Measurements from ENCODE around the gene ST3GAL2. TPM values are rescaled to one million over a fixed set of nuclear protein-coding genes. Genes with fewer than 3 reads are reported as not detected.
A peak's percentile ranks its signal among the peaks of the same experiment; 100 is the strongest.

The ST3GAL2 gene
- polyA plus RNA-seq, 2 of the 4 experiments (the other 2 are of a cell fraction): 11.1 to 16.3 TPM

GRCh38 chr16:70454222-70455034, 15.5 kb upstream of the ST3GAL2 start, which contains the start of gene FCSK (continued):
- TF ChIP-seq PHF8 (IDR thresholded peaks at IDR 0.05; ENCODE audit: borderline replicate concordance, low read depth) (0 out of 2 replicates have a peak, but pooled peaks have one; percentile 15), HOXB5 (CRISPR knock-in tag; IDR thresholded peaks at IDR 0.05) (peak; percentile 82), BHLHE40 (IDR thresholded peaks at IDR 0.05; ENCODE audit: low read depth, low read length) (no peak), CEBPB (IDR thresholded peaks at IDR 0.05) (no peak), TP53 (CRISPR knock-in tag; IDR thresholded peaks at IDR 0.05) (no peak), MAX (IDR thresholded peaks at IDR 0.05) (peak; percentile 63), KDM1A (IDR thresholded peaks at IDR 0.05; ENCODE audit: low read depth) (no peak), RAD21 (conservative IDR thresholded peaks at IDR 0.05 in 1 of 2, IDR thresholded peaks at IDR 0.05 in 1 of 2) (0 out of 5 replicates have a peak, but pooled peaks of 1 of the 2 experiments have one; percentile 29), NPAS2 (CRISPR knock-in tag; IDR thresholded peaks at IDR 0.05; ENCODE audit: borderline replicate concordance) (no peak), EHF (CRISPR knock-in tag; IDR thresholded peaks at IDR 0.05) (0 out of 2 replicates have a peak, but pooled peaks have one; percentile 75), POLR2AphosphoS2 (conservative IDR thresholded peaks at IDR 0.05; ENCODE audit: low read length) (no peak), KDM5A (IDR thresholded peaks at IDR 0.05) (0 out of 2 replicates have a peak, but pooled peaks have one; percentile 14), REST (IDR thresholded peaks at IDR 0.05) (peak; percentile 58; the same call in 1 of the 2 replicates), EP300 (IDR thresholded peaks at IDR 0.05) (no peak), CHD2 (IDR thresholded peaks at IDR 0.05; ENCODE audit: low read length, partially characterized antibody) (peak; percentile 45), ZC3H11A (IDR thresholded peaks at IDR 0.05) (no peak), CHD4 (IDR thresholded peaks at IDR 0.05; ENCODE audit: borderline replicate concordance) (no peak), ESRRA (IDR thresholded peaks at IDR 0.05; ENCODE audit: borderline replicate concordance, low read length) (no peak), HES2 (IDR thresholded peaks at IDR 0.05) (no peak), ZNF302 (CRISPR knock-in tag; IDR thresholded peaks at IDR 0.05) (0 out of 2 replicates have a peak, but pooled peaks have one; percentile 40), GATA3 (IDR thresholded peaks at IDR 0.05; ENCODE audit: borderline replicate concordance) (no peak), HDAC2 (IDR thresholded peaks at IDR 0.05) (no peak), HMGXB4 (CRISPR knock-in tag; IDR thresholded peaks at IDR 0.05; ENCODE audit: borderline replicate concordance) (no peak), TFCP2L1 (CRISPR knock-in tag; IDR thresholded peaks at IDR 0.05) (no peak)
- TF ChIP-seq, protein P1, sequence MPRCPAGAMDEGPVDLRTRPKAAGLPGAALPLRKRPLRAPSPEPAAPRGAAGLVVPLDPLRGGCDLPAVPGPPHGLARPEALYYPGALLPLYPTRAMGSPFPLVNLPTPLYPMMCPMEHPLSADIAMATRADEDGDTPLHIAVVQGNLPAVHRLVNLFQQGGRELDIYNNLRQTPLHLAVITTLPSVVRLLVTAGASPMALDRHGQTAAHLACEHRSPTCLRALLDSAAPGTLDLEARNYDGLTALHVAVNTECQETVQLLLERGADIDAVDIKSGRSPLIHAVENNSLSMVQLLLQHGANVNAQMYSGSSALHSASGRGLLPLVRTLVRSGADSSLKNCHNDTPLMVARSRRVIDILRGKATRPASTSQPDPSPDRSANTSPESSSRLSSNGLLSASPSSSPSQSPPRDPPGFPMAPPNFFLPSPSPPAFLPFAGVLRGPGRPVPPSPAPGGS (IDR thresholded peaks at IDR 0.05): no peak
- TF ChIP-seq, protein P2, sequence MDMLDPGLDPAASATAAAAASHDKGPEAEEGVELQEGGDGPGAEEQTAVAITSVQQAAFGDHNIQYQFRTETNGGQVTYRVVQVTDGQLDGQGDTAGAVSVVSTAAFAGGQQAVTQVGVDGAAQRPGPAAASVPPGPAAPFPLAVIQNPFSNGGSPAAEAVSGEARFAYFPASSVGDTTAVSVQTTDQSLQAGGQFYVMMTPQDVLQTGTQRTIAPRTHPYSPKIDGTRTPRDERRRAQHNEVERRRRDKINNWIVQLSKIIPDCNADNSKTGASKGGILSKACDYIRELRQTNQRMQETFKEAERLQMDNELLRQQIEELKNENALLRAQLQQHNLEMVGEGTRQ (IDR thresholded peaks at IDR 0.05): no peak
